Fibroblast of skin of scalp (primary cell): Measurements from ENCODE around the gene SLC12A7.
"Not testable (repeated sequence)": the region's sequence is repeated elsewhere in the genome, so short reads cannot be mapped to it uniquely, and the experiment has no call there.

ENCODE experiments used
- DNase-seq: peaks from one replicate; pipeline ENCODE4 v3.0.0-alpha.2; 2013

SLC12A7 gene

DNA sequence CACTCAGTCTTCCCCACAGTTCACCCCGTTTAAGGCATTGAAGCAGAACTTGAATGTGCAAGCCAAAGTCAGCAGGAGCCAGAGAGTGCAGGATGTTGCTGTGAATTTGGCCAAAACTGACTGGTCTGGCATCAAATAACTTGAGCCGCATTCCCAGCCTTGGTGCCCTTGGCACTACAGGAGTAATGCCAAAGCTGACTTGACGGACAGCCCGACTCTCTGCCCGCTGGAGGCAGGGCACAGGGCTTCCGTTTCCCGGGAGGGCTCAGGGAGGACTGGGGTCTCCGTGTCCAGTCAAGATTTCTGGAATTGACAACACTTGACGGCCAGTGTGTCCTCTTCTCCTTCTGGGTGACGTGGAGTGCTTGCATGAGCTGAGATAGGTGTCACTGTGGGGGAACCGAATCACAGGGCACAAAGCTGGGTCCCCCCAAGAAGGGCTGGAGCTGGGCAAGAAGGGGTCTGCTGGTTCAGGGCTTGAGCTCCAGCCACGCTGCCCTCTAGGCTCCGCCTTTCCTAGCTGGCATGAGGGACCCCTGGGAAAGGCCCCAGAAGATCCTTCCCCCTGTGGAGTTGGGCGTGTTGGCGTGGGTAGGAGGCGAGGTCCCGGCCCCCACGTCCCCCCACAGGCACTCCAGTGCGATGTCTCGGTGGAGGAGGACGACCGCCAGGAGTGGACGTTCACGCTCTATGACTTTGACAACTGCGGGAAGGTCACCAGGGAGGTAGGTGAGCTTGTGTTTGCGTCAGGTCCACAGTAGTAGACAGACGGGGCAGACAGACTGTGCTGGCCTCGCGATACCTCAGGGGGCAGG lies 78.0 kb downstream of the SLC12A7 start:
- no peak for DNase-seq

DNA sequence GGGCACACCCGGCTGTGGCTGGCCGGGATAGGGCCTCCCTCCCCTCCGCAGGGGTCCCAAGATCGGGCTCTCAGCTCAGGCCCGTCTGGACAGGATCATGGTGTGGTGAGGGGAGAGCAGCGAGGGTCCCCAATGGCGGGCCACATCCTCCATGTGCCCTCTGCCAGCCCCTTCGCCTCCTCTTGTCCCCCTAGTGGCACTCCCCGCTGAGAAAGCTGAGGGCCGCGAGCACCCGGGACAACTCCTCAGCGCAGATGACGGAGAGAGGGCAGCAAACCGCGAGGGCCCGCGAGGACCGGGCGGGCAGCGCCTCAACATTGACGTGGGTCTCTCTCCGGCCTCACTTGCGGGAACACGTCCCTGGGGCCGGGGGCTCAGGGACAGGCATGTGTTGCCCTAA lies 78.7 kb downstream of the SLC12A7 start:
- DNase-seq, result no peak

DNA sequence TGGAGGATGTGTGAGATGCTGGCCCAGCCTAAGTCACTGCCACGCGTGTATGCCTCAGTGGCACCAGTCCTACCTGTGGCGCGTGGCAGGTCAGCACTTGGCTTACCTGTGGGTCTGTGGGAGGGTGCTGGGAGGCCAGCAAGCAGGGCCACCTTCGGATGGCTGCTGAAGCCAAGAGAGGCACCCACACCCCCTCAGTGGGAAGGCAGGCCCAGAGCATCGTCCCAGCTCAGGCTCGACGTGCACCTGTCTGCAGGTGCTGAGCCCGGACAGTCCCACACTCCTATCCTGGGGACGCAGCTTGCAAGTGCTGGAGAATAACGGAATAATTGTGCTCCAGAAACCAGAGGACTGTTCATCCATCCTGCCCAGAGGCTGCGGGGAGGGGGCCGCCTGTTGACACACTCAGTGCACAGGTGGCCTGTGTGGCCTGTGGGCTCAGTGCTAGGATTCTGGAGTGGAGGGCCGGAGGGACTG lies 79.3 kb downstream of the SLC12A7 start:
- no peak for DNase-seq

DNA sequence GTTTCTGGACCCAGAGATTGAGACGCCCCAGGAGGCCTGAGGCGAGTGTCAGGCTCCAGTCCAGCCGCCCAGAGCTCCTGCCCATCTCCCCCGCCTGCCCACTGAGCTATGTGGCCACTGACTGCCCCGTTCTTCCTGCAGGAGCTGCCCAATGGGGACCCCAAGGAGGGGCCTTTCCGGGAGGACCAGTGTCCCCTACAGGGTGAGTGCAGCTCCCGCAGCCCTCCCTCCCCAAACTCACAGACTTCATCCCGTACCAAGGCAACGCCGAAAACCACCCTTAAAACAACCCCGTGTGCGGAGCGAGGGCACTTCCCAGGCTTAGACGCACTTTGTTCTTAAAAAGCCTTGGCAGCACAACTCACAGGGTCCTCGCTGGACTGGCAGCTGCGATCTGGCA lies 79.9 kb downstream of the SLC12A7 start:
- no peak for DNase-seq

DNA sequence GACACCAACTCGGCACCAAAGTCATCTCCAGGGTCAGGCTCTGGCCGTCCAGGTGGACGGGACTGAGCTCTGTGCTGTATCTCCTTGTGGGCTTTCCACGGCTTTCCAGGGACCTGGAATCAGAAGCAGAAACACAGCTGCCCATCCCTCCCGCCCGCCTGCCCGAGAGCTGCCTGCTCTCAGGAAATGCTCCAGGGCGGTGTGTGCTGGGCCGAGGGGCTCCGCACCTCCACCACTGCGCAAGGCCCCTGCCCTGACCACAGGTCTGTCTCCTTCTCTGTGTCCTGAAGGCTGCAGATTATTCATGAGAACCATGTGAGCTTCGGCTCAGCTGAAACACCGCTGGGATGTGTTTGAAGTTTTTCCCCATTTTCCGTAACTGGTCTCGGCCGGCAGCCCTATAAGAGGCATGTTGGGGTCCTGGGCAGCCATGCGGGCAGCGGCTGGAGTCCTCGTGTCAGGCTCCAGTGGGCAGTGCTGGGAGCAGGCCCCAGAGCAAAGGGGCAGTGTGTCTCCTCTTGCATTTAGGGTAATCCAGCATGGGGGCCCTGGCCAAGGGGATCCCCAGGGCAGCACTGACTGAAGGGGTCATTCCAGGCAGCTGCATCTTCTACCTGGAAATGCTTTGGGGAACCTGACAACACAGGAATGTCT lies 80.4 kb downstream of the SLC12A7 start:
- no peak for DNase-seq

DNA sequence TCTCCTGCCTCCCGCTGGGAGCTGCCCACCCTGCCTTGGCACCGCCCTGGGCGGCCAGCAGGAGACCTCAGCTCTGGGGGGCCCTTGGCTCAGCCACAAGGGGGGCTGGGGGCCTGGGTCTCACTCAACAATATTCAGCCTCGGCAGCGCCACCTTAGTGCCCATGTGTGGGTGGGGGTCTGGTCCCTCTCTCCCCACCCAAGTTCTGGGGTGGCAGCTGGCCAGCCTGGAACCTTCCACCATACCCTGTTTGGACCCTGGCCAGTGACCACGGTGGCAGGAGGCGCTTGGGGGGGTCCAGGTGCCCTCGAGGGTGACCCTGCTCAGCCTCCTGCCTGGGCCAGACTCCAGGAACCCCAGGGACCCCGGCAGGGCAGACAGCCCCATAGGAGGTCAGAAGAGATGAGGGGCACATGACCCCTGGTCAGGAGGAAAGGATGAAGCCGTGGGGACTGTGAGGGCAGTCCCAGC lies 81.0 kb downstream of the SLC12A7 start:
- DNase-seq, result no peak

DNA sequence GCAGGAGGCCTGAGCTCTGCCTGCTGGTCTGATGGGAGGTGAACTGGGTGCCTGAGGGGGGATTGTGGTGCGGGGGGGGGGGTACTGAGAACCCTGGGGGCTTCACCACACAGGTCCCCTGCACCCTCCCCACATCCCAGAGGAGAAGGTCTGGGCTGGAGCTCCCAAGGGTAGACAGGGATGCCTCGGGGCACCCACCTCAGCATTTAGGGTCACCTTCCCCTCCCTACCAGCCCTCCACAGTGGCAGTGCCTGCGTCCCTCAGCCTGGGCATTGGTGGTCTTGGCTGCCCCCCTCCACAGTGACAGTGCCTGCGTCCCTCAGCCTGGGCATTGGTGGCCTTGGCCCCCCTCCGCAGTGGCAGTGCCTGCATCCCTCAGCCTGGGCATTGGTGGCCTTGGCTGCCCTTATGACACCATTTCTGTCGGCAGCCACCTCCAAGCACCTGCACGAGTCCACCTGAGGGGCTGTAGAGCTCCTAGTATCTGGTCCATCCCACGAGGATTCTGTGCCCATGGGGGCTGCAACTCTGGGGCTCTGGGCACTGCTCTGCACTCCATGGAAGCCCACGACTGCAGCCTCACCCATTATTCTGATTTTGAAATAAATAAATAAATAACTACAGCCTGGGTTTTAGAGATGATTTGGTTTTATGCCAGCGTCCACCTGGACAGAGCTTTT lies 81.8 kb downstream of the SLC12A7 start:
- DNase-seq, result no peak

DNA sequence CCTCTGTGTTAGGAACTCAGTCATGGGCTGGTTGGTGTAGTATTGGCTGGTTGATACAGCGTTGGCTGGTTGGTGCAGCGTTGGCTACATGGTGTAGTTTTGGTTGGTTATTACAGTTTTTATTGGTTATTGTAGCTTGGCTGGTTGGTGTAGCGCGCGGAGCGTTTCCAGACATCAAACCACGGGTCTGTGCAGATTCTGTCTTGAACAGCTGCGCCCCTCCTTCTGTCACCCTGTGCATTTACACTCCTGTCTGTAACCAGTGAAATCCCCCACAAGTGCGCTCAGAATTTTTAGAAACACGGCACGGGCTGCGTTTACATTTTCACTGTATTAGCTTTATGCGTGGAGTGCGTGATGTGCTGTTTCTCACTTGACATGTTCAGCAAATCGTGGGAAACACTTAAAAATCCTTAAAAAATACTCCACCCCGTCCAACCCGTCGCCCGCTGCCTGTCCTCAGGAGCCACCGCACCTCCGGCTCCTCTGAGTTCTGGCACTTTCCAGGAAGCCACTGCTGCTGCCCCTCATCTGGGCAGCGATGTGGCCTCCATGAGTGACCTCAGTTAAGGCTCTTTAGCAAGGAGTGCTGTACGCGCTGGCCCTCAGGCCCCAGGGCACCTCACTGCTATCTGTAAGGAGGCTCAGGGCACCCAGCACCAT lies 82.5 kb downstream of the SLC12A7 start:
- no peak for DNase-seq

DNA sequence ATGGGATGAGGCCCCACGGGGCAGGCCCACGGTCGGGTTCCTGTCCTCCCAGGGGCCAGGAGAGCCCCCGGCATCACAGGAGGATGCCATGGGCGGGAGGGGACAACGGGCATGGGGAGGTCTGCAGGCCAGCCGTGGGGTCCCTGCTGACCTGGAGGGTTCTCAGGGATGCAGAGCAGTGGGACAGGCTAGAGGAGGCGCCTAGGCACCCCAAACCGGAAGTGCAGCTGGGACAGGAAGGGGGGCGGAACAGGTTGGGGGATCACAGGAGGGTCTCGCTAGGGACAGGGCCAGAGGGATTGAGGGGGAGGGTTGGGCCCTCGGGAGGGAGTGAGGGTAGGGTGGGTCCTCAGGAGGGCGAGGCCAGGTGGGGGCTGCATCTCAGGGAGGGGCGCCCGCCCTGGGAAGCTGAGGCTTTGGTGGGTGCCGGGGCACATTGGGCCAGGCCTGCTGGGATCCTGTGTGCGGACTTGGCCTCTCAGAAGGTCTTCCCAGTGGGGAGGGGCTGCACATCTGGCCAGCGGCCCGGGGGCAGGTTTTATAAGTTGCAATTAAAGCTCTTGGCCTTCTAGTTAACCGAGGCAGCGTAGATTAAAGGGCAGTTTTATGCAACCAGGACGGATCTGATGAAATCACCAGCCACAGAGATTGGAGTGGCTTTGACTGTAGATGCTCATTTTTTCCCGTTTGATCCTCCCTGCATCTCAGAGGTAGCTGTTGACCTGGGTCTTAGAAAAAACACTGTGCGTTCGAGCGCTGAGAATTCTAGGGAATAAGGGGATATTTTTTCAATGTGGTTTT lies 83.2 kb downstream of the SLC12A7 start:
- DNase-seq, result no peak

DNA sequence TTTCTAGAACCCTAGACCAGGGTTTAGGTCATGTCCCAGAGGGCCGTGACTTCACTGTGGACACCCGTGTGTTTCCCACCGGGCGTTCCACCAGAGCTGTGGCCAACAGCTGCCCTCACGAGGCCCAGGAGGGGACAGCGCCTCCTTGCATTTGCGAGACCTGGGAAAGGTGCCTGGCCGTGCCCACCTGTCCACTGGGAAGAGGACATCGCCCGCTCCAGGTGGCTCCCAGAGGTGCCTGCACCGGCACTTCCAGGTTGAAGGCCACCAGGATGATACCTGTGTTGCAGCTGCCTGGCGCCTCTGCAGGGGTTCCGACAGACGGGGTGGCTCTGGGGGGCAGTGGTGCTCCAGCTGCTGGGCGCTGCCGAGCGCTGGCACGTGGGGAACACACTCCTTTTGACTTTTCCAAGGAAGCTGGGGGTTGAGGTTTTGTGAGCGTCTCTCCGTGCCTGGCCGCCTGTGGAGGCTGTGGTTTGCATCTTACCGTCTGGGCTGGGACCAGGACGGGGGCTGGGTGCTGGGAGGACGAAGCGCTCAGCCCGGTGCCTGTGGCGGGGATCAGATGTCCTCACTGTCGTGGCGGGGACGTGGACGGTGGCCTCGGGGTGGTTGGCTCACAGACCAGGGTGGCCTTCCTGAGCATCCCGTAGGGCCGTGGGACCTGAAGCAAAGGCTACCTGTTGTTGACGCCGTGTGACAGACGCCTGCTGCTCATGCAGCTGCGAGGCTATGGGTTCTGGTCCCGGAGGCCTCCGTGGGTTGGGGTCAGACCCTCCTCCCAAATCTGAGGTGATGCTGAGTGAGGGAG lies 84.0 kb downstream of the SLC12A7 start:
- DNase-seq, result no peak

DNA sequence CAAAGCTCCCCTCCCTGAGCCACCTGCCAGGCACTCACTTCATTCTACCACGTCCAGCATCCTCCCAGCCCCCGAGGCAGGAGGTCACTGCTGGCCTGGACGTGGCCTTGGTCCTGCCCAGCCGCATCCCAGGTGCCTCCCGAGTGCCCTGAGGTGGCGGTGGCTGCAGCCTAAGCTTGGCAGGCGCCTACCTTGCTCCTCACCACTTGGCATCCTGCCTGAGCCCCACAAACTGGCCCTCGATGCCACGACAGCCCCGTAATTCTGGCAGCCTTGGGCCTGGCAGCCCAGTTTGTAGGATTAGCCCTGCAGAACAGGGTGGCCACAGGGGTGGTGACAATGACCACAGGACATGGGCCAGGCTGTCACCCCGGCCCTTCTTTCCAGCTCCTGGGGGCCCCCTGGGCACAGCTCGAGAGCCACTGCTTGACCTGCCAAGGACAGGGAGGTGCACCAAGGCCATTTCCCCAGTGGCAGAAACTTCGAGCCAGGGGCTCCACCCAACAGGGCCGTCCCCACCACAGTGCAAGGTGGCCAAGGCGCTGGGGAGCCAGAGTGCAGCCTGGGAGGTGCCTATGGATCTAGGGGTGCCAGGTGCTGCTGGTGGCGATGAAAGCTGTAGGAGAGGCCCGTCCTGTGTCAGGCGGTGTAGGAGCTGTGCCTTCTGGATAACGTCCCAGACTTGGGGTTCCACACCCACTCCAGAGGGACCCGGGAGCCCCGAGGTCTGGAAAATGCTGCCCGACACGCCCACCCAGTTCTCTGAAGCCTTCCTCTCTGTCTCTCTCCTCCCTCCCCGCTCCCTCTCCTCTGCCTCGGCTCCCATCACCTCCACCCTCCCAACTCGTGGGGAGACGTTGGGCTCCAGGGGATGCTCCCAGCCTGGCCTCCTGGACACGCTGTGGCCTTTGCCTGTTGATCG lies 84.9 kb downstream of the SLC12A7 start:
- DNase-seq, result no peak

DNA sequence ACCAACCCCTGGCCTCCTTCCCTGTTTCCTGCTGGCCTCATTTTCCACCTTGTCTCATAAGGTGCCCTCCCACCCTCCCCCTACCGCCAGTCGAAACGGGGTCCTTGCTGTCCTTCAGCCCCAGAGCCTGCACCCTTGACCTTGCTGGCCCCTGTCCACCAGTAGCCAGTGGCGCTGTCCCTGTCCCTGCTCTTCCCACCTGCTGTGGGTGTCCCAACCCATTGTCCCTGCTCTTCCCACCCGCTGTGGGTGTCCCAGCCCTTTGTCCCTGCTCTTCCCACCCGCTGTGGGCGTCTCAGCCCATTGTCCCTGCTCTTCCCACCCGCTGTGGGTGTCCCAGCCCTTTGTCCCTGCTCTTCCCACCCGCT lies 89.9 kb downstream of the SLC12A7 start:
- DNase-seq, result not testable (repeated sequence)

DNA sequence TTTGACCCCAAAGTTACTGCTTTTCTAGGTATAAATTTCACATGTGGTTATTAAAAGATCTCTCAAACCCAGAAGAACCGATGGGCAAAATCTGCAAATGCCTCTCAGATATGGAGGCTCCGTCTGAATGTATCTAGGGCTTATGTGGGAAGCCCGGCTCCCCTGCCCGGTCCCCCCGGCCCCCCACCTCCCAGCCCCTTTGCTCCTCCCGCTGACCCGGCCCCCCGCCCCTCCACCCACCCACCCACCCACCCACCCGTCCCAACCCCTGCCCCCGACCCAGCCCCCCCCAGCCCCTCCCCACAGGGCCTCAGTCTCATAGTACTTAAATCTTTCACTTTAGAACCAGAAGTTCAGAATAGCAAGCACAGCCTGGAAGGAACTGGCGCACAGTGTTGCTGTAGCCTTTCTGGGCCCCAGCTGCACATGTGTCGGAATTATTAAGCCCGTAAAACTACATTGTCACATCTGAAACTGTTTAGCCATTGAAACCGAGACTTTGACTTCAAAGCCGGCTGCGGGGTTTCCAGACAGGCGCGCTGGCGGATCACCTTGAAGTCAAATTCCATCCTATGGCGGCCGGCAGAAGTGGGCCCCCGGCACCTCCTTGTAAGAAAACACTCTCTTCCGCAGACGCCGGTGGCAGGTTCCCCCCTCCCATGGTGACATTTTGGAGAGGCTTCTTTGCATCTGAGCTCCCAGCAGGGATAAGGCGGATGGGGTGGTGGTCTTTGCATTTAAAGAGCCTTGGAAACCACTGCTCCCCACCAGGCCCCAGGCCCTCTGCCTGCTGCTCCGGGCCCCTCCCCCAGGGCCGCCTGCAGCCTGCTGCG lies 90.5 kb downstream of the SLC12A7 start:
- no peak for DNase-seq

DNA sequence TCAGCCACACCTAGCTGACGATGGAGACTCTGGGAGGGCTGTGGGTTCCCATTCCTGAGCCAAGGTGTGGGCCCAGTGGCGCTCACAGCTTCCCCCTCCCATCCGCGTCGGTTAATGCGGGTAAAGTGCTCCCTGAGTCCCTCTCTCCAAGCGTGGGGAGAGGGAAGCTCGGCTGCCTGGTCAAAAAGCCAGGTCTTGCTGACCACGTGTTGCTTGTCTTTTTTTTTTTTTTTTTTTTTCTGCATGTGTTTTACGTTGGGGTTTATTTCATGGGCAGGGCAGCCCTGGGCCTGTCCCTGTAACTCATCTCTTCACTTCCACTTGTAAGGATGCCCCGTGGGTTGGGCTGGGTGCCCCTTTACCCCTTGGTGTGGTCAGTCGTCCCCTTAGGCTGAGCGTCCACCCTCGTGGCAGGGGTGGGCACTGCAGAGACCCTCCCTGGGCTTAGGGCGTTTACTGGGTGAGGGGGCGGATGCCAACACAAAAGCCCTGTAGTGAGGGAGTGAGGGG lies 91.4 kb downstream of the SLC12A7 start:
- no peak for DNase-seq

DNA sequence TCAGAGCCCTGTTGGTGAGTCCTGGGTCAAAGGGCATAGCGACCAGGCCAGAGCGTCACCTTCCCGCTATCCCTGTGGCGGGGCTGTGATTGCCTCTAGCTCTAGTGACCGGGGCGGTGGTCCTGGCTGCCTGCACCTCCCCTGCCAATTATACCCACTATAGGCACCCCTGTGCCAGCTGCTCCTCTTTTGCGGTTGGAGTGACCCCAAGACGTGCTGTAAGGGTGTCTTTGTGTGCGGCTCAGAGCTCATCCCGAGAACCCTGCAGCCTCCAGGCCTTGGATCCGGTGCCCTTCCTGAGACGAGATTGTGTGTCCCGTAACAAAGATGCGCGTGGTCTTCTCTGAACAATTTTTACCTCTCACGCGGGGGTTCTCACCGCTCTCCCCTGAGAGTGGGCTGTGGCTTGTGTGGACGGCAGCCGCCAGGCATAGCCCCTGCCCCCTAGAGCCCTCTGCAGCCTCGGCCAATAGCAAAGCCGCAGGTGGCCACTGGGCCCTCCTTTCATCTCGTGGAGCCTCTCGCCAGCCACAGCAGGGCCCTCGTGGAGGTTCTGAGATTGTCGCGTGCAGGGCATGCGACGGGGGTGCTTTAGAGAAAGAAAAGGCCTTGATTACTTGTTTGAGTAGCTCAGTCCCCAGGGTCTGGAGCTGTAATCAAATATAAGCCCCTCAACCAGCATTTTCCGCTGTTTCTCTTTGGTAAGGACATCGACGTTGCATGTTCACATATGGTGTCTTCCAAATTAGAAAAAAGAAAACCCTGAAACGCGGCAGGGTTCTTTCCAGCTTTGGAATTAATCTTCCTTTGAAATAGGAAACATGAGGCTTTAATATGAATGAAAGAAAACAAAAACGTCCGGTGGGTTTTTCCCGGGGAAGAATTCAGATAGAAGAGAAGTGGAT lies 92.6 kb downstream of the SLC12A7 start:
- no peak for DNase-seq

DNA sequence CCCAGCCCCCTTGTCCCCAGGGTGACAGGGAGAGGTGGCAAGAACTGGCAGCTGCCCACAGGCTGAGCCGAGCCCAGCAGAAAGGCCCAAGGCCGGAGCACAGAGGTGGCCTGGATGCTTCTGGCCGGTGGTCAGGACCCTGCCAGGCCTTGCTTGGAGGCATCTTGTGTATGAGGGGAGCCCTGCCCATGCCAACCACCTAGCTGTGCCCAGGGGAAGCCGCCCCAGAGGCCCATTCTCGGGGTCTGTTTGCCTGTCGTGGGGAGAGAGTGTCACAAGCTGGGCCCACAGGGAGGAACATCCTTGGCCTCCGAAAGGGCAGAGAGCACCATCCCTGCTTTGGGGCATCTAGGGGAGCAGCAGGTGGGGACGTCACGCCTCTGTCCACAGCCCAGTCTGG lies 93.3 kb downstream of the SLC12A7 start:
- no peak for DNase-seq

DNA sequence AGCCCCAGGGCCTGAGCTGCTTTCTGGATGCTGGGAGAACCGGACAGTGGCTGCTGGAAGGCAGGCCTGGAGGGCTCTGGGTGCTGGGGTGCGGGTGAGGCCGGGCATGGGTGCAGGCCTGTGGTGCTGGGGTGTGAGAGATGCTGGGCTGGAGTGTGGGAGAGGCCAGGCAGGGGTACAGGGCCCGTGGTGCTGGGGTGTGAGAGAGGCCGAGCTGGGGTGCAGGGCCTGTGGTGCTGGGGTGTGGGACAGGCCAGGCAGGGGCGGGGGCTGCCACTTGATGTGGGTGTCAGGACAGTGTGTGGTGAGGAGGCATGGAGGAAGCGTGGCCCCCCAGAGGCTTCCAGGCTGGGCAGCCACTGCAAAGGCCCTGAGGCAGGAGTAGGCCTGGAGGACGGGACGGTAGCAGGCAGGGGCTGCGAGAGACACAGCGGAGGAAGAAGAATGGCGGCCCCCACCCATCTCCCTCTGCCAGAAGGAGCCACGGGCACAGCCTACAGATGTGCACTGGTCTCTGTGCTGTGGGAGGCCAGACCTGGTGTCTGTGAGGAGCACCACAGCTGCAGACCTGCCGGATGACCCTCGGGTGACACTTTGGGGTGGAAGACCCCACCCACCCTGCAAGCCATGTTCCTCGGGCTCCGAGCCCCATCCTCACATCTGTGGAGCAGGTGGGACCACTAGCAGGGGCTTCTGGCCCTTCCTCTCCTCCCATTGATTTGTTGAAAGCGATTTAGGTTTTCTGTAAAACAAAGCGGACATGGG lies 94.0 kb downstream of the SLC12A7 start:
- no peak for DNase-seq
